WERI-Rb-1 (cell line): Measurements from ENCODE around the gene MAST4.

Experiments used
- DNase-seq: peaks from one replicate; pipeline ENCODE4 v3.0.0-alpha.2; 2020
- H3K27ac ChIP-seq: fragments of 250-450 bp; sonication (Bioruptor Pico); 2 replicates; pipeline ENCODE4 v1.5.1; 2020; ENCODE audit warnings: mild to moderate bottlenecking, moderate library complexity
- H3K27me3 ChIP-seq: fragments of 250-450 bp; sonication (Bioruptor Pico); 2 replicates; pipeline ENCODE4 v1.5.1; 2021; ENCODE audit warnings: mild to moderate bottlenecking, low read depth, moderate library complexity; ENCODE audit not compliant: insufficient read depth, severe bottlenecking
- H3K36me3 ChIP-seq: fragments of 250-450 bp; sonication (Bioruptor Pico); 2 replicates; pipeline ENCODE4 v1.5.1; 2020; ENCODE audit warnings: mild to moderate bottlenecking, moderate library complexity
- H3K4me3 ChIP-seq: 2 replicates; pipeline ENCODE4 v1.5.1; 2011; ENCODE audit warnings: low read depth, mild to moderate bottlenecking, control low read depth, low read length
- H3K9me3 ChIP-seq: fragments of 250-450 bp; sonication (Bioruptor Pico); 2 replicates; pipeline ENCODE4 v1.5.1; 2021; ENCODE audit warnings: mild to moderate bottlenecking, moderate library complexity; ENCODE audit not compliant: severe bottlenecking
- CTCF ChIP-seq: IDR thresholded peaks from 2 replicates; pipeline ENCODE4 v1.5.1; 2011; ENCODE audit warnings: low read depth, mild to moderate bottlenecking, control low read depth, inconsistent platforms, low read length

The MAST4 gene

DNA sequence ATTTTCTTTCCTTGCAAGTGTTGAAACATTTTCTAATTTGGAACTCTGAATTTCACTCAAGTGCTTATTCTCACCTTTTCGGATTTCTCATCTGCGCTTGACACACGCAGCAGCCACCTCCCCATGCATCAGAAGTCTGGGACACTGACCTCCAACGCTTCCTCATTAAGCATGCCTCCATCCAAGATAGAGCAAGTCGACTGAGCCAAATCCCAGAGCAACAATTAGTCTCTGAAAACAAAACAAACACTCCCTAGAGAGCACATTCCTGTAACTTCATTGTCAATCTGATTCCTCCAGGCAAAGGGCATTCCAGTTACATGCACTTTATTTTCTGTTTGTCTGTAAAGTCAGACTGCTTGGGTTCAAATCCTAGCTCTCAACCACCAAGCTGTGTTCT is 594.7 kb downstream of the MAST4 start:
- no peak for DNase-seq
- H3K36me3 ChIP-seq = no peaks in the 10 kb centered on the region
- no peak overlapping the region for H3K27ac ChIP-seq
- H3K4me3 ChIP-seq = no peak overlapping the region
- TF ChIP-seq CTCF = no peak
- H3K27me3 ChIP-seq = no peaks in the 10 kb centered on the region
- H3K9me3 ChIP-seq = no peaks in the 10 kb centered on the region

- Histone ChIP-seq H3K27ac (no peak overlapping the region), H3K9me3 (no peaks in the 10 kb centered on the region), H3K36me3 (no peaks in the 10 kb centered on the region), H3K4me3 (no peak overlapping the region), H3K27me3 (no peaks in the 10 kb centered on the region)
- DNase-seq = no peak
- no peak for TF ChIP-seq CTCF
These were observed 596.7 kb downstream of the MAST4 start for GRCh38 chr5:67192719-67193438.

DNA sequence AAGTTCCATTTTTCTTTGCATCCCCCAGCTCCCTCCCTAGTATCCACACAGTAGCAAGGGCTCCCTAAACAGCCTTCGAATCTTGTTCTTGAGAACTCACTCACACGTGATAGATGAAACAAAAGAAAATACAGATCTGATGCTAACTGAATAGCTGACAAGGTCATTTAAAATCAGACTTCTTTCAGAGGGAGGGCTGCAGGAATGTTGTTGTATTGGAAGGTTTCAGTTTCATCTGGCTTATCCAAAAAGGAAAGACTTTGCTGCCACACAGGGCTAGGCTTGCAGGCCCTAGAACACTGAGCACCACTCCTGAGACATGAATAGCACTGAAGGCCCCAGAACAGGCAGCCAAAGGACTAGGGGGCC is 597.2 kb downstream of the MAST4 start:
- DNase-seq = no peak
- Histone ChIP-seq H3K9me3 (no peaks in the 10 kb centered on the region), H3K4me3 (no peak overlapping the region), H3K36me3 (no peaks in the 10 kb centered on the region), H3K27me3 (no peaks in the 10 kb centered on the region), H3K27ac (no peak overlapping the region)
- TF ChIP-seq CTCF = no peak

DNA sequence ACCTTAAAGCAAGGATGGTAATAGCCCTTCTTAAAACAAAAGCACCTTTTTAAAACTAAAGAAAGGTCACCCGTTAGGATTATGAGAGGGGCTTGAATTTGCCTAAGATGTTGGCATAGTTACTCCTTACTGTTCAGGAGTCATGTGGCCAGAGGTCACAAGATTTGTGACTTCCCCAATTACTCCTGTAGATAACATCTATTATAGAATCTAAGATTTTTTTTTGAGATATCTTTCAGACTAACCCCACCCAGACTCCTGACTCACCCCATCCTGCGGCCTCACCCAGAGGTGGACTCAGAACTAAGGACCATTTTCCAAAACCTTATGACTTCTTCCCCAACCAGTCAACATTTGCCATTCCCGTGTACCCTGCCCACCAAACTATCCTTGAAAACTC is 598.0 kb downstream of the MAST4 start:
- no peak overlapping the region for H3K27ac ChIP-seq
- H3K4me3 ChIP-seq = no peak overlapping the region
- H3K36me3 ChIP-seq = no peaks in the 10 kb centered on the region
- DNase-seq = no peak
- no peaks in the 10 kb centered on the region for H3K27me3 ChIP-seq
- TF ChIP-seq CTCF = no peak
- no peaks in the 10 kb centered on the region for H3K9me3 ChIP-seq

DNA sequence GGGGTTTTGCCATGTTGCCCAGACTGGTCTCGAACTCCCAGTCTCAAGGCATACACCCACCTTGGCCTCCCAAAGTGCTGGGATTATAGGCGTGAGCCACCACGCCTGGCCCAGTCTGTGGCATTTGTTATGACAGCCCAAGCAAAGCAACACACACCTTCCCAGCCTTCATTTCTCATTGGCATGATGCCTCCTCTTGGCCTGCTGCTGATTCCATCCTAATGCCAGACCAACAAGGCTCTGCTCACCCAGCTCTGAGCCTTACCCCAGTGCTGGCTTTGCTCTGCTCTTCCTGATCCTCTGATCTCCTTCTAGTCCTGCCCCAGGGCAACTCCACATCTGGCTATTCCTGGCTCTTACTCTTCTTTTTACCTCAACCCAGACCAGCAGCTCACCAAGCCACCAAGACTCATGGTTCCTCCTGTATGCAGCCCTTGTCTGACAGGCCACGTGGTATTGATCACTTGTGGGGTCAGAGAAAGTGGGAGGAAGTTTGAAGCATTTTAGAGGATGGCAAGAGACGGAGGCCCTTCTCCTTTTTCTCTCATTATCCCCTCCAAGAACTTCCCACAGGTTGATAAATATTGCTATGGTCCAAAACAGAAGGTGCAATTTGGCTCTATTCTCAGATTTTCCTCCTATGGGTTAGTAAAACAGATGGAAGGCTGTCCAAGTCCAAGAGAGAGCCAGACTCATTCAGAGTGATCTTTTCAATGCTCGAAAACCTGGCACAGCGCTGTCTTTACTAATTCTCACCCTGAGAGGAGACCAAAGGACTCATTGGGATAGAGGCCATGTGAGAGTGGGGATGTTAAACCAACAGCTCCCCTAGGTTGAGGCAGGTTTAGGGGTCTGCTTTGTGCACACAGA is 599.4 kb downstream of the MAST4 start:
- no peak overlapping the region for H3K4me3 ChIP-seq
- no peak for TF ChIP-seq CTCF
- DNase-seq = no peak
- no peak overlapping the region for H3K27ac ChIP-seq
- H3K9me3 ChIP-seq = no peaks in the 10 kb centered on the region
- H3K36me3 ChIP-seq = no peaks in the 10 kb centered on the region
- H3K27me3 ChIP-seq = no peaks in the 10 kb centered on the region
